Inflammatory macrophage (primary cell): ENCODE data around the gene USP10.

Experiments used
- DNase-seq, 2 donors: peaks; one replicate each; pipeline ENCODE4 v3.0.0-alpha.2; 2020 to 2022

Gene USP10

GRCh38 chr16:84810518-84811273 is 110.9 kb downstream of the USP10 start:
- peak in 1 of 2 donors; percentile 36 for DNase-seq

GRCh38 chr16:84811529-84811928 is 111.7 kb downstream of the USP10 start:
- DNase-seq, result no peak

GRCh38 chr16:84813141-84813934 is 113.5 kb downstream of the USP10 start:
- no peak for DNase-seq

GRCh38 chr16:84815462-84815861 is 115.7 kb downstream of the USP10 start:
- no peak for DNase-seq

- no peak for DNase-seq
Measured at GRCh38 chr16:84816023-84816422, 116.2 kb downstream of the USP10 start.

GRCh38 chr16:84816485-84816884 is 116.7 kb downstream of the USP10 start:
- DNase-seq, result no peak

- DNase-seq, result no peak
Measured at GRCh38 chr16:84817206-84817605, 117.4 kb downstream of the USP10 start.

GRCh38 chr16:84817613-84818012 is 117.8 kb downstream of the USP10 start:
- no peak for DNase-seq

GRCh38 chr16:84818133-84818532 is 118.3 kb downstream of the USP10 start:
- no peak for DNase-seq

GRCh38 chr16:84818989-84819643 is 119.3 kb downstream of the USP10 start:
- no peak for DNase-seq

GRCh38 chr16:84819644-84820304 is 120.0 kb downstream of the USP10 start, which contains the start of gene CRISPLD2:
Gene CRISPLD2 (plus strand): TSS chr16:84819985. CDS start chr16:84838496, 18,511 bp downstream.
- peak; percentile 86 to 93 for DNase-seq

- no peak for DNase-seq
Measured at GRCh38 chr16:84820305-84820684, 120.5 kb downstream of the USP10 start.

GRCh38 chr16:84820771-84821170 is 121.0 kb downstream of the USP10 start:
- DNase-seq, result no peak

- no peak for DNase-seq
Measured at GRCh38 chr16:84821179-84821578, 121.4 kb downstream of the USP10 start.

- DNase-seq, result peak in 1 of 2 donors; percentile 45
Measured at GRCh38 chr16:84821728-84822689, 122.2 kb downstream of the USP10 start.

- DNase-seq, result no peak
Measured at GRCh38 chr16:84822990-84823389, 123.2 kb downstream of the USP10 start.

- DNase-seq, result no peak
Measured at GRCh38 chr16:84823484-84823883, 123.7 kb downstream of the USP10 start.

GRCh38 chr16:84823926-84824325 is 124.1 kb downstream of the USP10 start:
- no peak for DNase-seq

- no peak for DNase-seq
Measured at GRCh38 chr16:84825896-84826557, 126.2 kb downstream of the USP10 start.

GRCh38 chr16:84826558-84826941 is 126.8 kb downstream of the USP10 start:
- no peak for DNase-seq

- DNase-seq, result peak; percentile 32 to 55
Measured at GRCh38 chr16:84827131-84827574, 127.4 kb downstream of the USP10 start.
